Transverse colon (tissue), 4 donors: ENCODE measurements around the gene NPAS3. TPM values are rescaled to one million over a fixed set of nuclear protein-coding genes. Genes with fewer than 3 reads are reported as not detected.

Source experiments
- DNase-seq: peaks from one replicate; pipeline ENCODE4 v3.0.0-alpha.2; 2019
- H3K27ac ChIP-seq, 4 donors: fragments of 200-600 bp; sonication (generic); 2 replicates each; pipeline ENCODE4 v1.5.1; 2016 to 2018; ENCODE audit warnings: inconsistent platforms in 4 of 4
- H3K27me3 ChIP-seq: fragments of 200-600 bp; sonication (generic); 2 replicates; pipeline ENCODE4 v1.5.1; 2017; ENCODE audit warnings: inconsistent platforms
- H3K36me3 ChIP-seq, 4 donors: fragments of 200-600 bp; sonication (generic); 2 replicates each; pipeline ENCODE4 v1.5.1; 2017 to 2019; ENCODE audit warnings: inconsistent platforms in 4 of 4
- H3K4me1 ChIP-seq, 4 donors: fragments of 200-600 bp; sonication (generic); 2 replicates each; pipeline ENCODE4 v1.5.1; 2017 to 2020; ENCODE audit warnings: inconsistent platforms in 4 of 4
- H3K4me3 ChIP-seq, 4 donors: fragments of 200-600 bp; sonication (generic); 1 replicate in 1 of 4; 2 replicates in 3 of 4; pipeline versions ENCODE4 v1.5.1 to v1.6.1; 2017 to 2019; ENCODE audit warnings: inconsistent platforms in 4 of 4
- H3K9me3 ChIP-seq, 2 donors: fragments of 200-600 bp; sonication (generic); 2 replicates each; pipeline ENCODE4 v1.5.1; 2017 to 2019; ENCODE audit warnings: inconsistent platforms in 2 of 2
- CTCF ChIP-seq, 5 experiments: fragments of 200-600 bp in 3 of 5; fragments of 450-650 bp in 2 of 5; sonication (generic) in 3 of 5; IDR thresholded peaks; 1 replicate in 2 of 5; 2 replicates in 3 of 5; pipeline ENCODE4 v1.5.1; 2016 to 2017; ENCODE audit warnings: antibody characterized with exemption in 5 of 5, inconsistent platforms in 3 of 5, mild to moderate bottlenecking in 2 of 5, moderate library complexity in 1 of 5
- EP300 ChIP-seq: sonication (generic); formaldehyde crosslinking; IDR thresholded peaks from one replicate; pipeline ENCODE4 v1.6.1; 2017; ENCODE audit warnings: antibody characterized with exemption, low read depth
- POLR2A ChIP-seq: fragments of 450-650 bp; IDR thresholded peaks from one replicate; pipeline ENCODE4 v1.6.1; 2016; ENCODE audit warnings: antibody characterized with exemption, mild to moderate bottlenecking, moderate library complexity
- POLR2AphosphoS5 ChIP-seq, 3 donors: sonication (generic); formaldehyde crosslinking; IDR thresholded peaks; one replicate each; pipeline ENCODE4 v1.6.1; 2016; ENCODE audit warnings: antibody characterized with exemption in 3 of 3
- WGBS, 2 donors: methylation state at CpG; one replicate each; pipeline ENCODE4 v1.1.5; 2018; ENCODE audit warnings: low coverage in 1 of 2; 5-methylcytosine and 5-hydroxymethylcytosine counted together
- in situ Hi-C, 4 donors: fragments of 200-750 bp; cut with MboI; loops; one replicate each; pipeline versions ENCODE4 v1.15.0 to v1.15.1; 2017; ENCODE audit warnings: low sequenced_read_pairs in 3 of 4, low pct_ligation_motif_present in 1 of 4, low pct_unique_long_range_greater_than_20kb in 1 of 4
- intact Hi-C: fragments of 100-400 bp; cut with DNase I; formaldehyde crosslinking; loops from one replicate; pipeline ENCODE4 v1.15.1; 2023; ENCODE audit warnings: low total_unique reads
- total RNA-seq, 4 donors: library from RNA; depleted of rRNA; stranded (reverse); fragments of >200 nt; gene quantifications; one replicate each; pipeline ENCODE4 v1.1.0, GENCODE V29; 2016

Gene NPAS3
- total RNA-seq, 4 donors from 2014 or later: 0.96 to 6.4 (median 1.8) TPM

GRCh38 chr14:33291529-33292104, 352.9 kb downstream of the NPAS3 start:
- intact Hi-C loops (no loop called here), in situ Hi-C loops (no loop called here)
- Histone ChIP-seq H3K36me3 (no peaks in the 10 kb centered on the region), H3K4me3 (no peak overlapping the region), H3K9me3 (no peaks in the 10 kb centered on the region), H3K27ac (no peak overlapping the region), H3K4me1 (peaks cover 0 to 8% (median 5%) of the 10 kb centered on the region in 4 donors), H3K27me3 (no peaks in the 10 kb centered on the region)
- TF ChIP-seq POLR2A: no peak
- TF ChIP-seq CTCF (IDR thresholded peaks at IDR 0.05): no peak
- no peak for TF ChIP-seq POLR2AphosphoS5 (IDR thresholded peaks at IDR 0.05)
- no peak for TF ChIP-seq EP300
- 80 to 85% methylated on average over 8 of the region's 8 CpGs for WGBS, 2 donors
- DNase-seq: no peak

- no peak overlapping the region for H3K27ac ChIP-seq
- in situ Hi-C loops: no loop called here
- 81 to 85% methylated on average over 2 of the region's 2 CpGs for WGBS, 2 donors
- H3K27me3 ChIP-seq: no peaks in the 10 kb centered on the region
- no peak for TF ChIP-seq POLR2A
- TF ChIP-seq POLR2AphosphoS5 (IDR thresholded peaks at IDR 0.05): no peak
- TF ChIP-seq CTCF (IDR thresholded peaks at IDR 0.05): no peak
- TF ChIP-seq EP300: no peak
- H3K9me3 ChIP-seq: no peaks in the 10 kb centered on the region
- intact Hi-C loops: no loop called here
- DNase-seq: no peak
- H3K4me3 ChIP-seq: no peak overlapping the region
- no peaks in the 10 kb centered on the region for H3K36me3 ChIP-seq
- no peaks in the 10 kb centered on the region for H3K4me1 ChIP-seq
These were observed 355.7 kb downstream of the NPAS3 start for GRCh38 chr14:33294419-33294818.

- H3K36me3 ChIP-seq: no peaks in the 10 kb centered on the region
- in situ Hi-C loops (no loop called here), intact Hi-C loops (no loop called here)
- TF ChIP-seq POLR2A: no peak
- no peak for TF ChIP-seq EP300
- no peak for TF ChIP-seq CTCF (IDR thresholded peaks at IDR 0.05)
- TF ChIP-seq POLR2AphosphoS5 (IDR thresholded peaks at IDR 0.05): no peak
- H3K9me3 ChIP-seq: no peaks in the 10 kb centered on the region
- DNase-seq: no peak
- H3K4me1 ChIP-seq: no peaks in the 10 kb centered on the region
- H3K4me3 ChIP-seq: no peak overlapping the region
- H3K27ac ChIP-seq: no peak overlapping the region
- 67% methylated on average over 4 of the region's 4 CpGs; no CpG with 5 or more reads in 1 of the 2 donors for WGBS, 2 donors
- H3K27me3 ChIP-seq: no peaks in the 10 kb centered on the region
These were observed 358.9 kb downstream of the NPAS3 start for GRCh38 chr14:33297565-33297964.

- DNase-seq: no peak
- in situ Hi-C loops (no loop called here), intact Hi-C loops (no loop called here)
- Histone ChIP-seq H3K9me3 (no peaks in the 10 kb centered on the region), H3K27ac (no peak overlapping the region), H3K4me3 (no peak overlapping the region), H3K27me3 (no peaks in the 10 kb centered on the region), H3K36me3 (no peaks in the 10 kb centered on the region), H3K4me1 (no peaks in the 10 kb centered on the region)
- 72 to 84% methylated on average over 6 to 11 of the region's 11 CpGs for WGBS, 2 donors
- TF ChIP-seq EP300 (no peak), CTCF (IDR thresholded peaks at IDR 0.05) (no peak), POLR2A (no peak), POLR2AphosphoS5 (IDR thresholded peaks at IDR 0.05) (no peak)
These were observed 369.1 kb downstream of the NPAS3 start for GRCh38 chr14:33307691-33308251.
